Measurements from ENCODE around the gene DMPK.

Gene DMPK, protein sequence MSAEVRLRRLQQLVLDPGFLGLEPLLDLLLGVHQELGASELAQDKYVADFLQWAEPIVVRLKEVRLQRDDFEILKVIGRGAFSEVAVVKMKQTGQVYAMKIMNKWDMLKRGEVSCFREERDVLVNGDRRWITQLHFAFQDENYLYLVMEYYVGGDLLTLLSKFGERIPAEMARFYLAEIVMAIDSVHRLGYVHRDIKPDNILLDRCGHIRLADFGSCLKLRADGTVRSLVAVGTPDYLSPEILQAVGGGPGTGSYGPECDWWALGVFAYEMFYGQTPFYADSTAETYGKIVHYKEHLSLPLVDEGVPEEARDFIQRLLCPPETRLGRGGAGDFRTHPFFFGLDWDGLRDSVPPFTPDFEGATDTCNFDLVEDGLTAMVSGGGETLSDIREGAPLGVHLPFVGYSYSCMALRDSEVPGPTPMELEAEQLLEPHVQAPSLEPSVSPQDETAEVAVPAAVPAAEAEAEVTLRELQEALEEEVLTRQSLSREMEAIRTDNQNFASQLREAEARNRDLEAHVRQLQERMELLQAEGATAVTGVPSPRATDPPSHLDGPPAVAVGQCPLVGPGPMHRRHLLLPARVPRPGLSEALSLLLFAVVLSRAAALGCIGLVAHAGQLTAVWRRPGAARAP

DNA sequence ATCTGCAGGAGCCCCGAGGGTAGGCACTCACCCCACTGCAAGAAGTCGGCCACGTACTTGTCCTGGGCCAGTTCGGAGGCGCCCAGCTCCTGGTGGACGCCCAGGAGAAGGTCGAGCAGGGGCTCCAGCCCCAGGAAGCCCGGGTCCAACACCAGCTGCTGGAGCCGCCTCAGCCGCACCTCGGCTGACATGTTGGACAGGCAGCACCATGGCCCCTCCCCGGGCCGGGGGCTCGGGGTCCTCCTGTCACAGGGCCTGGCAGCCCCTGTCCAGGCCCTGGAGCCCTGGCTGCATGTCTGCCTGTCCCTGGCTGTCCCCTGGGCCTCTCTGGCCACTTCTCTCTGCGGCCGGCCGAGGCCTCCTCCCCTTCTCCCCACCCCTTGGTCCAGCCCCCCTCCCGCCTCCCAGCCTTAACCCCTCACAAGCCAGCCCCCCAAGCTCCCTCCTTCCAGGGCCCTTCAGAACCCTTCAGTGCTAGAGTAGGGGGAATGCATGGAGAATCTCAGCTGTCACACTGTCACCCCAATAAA is at the start of gene DMPK:
Gene DMPK (minus strand): TSS at position 329 of the 530 bp plus-strand sequence. CDS start 138 bp downstream, at position 191.
- DNase-seq = no peak

- DNase-seq = no peak
These were observed 46.7 kb upstream of the DMPK start for GRCh38 chr19:45828945-45829344.

DNA sequence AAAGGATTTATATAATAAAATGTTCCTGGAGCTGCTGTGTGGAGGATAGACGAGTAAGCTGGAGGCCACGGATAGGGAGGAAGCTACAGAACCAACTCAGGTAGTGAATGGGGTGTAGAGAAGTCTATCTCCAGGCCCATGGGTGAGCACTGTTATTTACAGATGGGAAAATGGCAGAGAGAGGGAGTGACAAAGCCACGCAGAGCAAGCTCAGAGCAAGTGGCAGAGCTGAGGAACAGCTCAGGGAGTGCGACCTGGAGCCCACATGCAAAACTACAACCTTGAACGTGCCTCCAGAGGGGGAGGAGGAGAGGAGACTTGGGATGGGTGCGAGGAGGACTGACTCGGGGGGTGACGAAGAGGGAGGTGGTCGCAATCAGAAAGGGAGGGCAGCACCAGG is 46.2 kb upstream of the DMPK start:
- no peak for DNase-seq

DNA sequence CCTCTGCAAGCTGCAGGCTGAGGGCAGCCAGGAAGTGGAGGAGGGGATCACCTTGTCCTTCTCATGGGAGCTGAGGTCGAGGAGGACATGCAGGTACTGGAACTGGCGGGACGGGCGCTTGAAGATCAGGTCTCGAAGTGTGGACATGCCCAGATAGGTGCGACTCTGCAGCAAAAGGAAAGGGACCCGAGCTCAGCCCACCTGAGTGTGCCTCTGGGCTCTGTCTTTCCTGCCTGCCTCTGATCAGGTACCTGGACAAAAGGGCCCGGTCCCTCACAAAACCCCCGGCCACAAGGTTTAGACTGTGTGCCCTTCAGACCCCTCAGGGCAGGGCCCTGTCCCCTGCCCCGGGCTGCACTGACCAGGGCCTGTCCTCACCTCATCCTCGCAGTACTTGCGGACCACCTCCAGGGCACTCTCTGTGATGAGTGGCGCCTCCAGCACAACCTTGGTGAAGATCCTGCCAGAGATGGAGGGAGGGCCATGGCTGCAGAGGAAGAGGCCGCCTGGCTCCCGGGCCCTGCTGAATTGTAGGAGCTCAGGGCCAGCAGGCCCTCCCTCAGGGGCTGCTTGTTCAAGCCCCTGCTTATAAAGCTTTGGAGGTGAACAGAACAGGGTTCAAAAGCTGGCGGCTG is 45.3 kb upstream of the DMPK start:
- no peak for DNase-seq

GRCh38 chr19:45826934-45827333 is 44.6 kb upstream of the DMPK start:
- no peak for DNase-seq

DNA sequence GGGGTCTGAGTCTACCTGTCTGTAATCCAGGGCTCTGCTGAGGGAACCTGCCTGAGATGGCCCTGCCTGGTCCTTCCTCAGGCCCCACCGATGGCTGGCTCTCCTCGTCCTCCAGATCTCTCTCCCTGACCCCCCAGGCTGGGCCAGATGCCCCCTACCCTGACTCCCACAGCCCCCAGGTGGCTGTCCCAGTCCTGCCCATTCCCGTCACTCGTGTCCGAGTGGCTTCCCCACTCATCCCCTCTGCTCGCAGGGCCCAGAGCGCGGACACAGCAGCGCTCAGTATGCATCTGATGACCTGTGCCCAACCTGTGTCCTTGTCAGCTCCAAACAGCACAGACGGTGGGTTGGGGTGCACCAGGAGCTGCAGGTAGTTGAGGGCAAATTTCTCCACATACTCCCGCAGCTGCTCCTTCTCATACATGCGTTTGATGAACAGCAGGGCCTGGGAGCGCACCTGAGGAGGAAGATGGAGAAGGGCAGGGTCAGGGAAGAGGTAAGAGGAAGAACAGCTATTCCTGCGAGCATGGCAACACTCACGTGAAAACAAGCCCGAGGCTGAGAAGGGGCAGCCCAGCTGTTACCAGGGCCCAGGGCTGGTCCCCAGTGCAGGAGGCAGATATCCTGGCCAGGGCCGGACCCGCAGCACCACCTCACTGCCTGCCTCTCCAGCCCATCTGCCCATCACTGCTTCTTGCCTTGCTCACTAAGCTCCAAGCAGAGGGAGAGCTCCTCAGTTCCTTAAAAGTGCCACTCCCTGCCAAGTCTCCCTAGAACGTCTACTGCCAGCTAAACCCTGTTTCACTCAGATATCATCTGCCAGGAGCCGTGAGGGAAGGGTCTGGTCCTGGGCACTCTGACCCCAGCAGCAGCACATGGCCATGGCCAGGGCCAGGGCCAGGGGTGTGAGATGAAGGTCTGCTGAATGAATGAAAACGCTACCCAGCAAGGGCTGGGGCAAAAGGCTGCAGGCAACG is 43.9 kb upstream of the DMPK start:
- no peak for DNase-seq

DNA sequence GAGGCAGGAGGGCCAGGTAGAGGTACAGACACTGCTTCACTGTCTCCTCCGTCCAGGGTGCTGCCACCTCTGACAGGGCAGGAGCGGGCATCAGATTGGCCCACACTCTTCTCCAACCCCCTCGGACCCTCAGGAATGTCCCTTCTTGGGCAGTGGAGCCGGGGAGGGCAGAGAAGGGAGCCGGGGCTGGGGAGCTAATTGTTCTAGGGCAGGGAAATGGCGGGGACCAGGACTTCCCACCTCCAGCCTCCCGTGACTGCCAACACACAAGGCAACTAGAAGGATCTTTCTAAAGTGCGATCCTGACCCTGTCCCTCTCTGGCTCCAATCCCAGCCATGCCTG is 42.9 kb upstream of the DMPK start:
- DNase-seq = no peak

DNA sequence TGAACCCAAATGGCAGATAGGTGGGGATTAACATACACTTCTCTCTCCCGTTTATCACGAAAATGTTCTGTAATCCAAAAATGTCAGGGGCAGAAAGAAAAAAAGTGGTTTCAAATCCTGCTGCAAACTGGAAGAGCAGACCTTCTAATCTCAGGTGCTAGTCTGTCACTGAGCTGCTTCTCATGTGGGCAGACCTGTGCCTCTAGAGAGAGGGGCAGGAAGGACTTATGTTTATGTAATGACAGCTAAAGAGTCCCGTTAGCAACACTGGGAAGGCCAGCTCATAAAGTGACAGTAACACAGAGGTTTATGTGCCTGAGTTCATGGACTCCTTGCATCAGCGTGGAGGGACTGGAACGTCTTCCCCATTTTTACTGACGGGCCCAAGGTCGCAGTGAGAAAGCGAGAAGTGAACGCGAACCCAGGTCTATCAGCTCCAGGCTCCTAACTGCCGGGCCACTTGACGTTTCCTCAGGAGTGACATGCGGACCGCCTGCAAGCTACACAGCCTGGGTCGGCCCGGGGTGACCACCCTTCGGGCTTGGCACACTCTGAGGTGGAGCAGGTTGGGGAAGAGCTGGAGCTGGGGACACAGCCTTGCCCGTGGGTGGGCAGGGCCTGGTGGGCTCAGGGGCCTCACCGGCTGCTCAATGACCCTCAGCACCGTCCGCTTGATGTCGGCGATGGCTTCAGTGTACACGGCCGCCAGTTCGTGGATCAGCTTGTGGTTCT is 42.4 kb upstream of the DMPK start:
- no peak for DNase-seq

- DNase-seq = no peak
These were observed 41.8 kb upstream of the DMPK start for GRCh38 chr19:45824041-45824471.

DNA sequence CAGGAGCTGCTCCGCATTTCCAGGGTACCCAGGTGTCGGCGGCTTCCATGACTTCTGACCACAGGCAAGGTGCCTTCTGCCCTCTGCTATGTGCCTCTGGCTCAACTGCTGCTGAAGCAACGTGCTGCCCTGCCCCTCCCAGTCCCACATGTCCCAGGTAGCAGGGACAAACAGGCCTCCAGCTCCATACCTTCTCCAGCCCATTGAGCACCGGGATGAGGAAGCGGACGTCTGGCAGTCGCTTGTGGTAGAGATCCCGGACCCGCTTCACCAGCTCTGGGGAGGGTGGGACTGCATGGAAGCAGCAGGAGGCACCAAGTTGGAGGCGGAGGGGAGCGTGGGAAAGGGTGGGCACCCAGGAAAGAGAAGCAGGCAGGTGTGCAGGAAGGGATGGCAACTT is 40.9 kb upstream of the DMPK start:
- DNase-seq = no peak

DNA sequence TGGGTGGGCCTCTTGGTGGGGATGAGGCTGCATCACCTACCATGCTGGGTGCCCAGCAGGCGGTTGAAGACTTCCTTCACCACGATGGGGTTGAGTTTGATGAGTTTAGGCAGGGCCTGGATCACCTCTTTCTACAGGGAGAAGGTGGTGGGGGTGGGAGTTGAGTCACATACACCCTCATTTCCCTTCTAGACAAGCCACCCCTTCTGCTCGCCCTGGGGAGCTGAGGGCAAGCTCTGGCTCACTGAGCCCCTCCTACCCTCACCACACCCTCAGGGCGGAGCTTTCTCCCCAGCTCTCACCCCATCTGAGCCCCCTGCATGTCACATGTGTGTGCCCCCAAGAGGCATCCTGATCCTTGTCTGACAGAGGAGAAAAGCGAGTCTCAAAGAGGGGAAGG is 40.4 kb upstream of the DMPK start:
- no peak for DNase-seq

- no peak for DNase-seq
These were observed 39.3 kb upstream of the DMPK start for GRCh38 chr19:45821570-45821969.

DNA sequence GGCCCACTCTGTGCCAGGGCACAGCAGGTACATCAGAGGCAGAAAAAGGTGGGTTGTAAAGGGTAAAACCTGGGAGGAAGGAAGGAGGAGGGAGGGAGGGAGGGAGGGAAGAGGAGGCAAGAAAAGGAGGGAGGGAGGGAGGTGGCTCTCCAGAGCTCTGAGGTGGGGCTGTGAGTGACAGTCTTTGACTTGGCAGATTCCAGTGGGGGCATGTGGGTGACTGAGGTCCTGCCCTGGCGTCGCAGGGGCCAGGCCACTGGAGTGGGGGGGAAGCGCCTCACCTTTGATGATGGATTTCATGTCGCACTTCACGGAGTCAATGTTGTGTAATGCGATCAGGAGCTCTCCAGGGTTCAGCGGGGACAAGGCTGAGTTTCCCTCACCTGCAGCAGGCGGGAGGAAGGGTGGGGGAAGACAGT is 38.8 kb upstream of the DMPK start:
- DNase-seq = no peak

DNA sequence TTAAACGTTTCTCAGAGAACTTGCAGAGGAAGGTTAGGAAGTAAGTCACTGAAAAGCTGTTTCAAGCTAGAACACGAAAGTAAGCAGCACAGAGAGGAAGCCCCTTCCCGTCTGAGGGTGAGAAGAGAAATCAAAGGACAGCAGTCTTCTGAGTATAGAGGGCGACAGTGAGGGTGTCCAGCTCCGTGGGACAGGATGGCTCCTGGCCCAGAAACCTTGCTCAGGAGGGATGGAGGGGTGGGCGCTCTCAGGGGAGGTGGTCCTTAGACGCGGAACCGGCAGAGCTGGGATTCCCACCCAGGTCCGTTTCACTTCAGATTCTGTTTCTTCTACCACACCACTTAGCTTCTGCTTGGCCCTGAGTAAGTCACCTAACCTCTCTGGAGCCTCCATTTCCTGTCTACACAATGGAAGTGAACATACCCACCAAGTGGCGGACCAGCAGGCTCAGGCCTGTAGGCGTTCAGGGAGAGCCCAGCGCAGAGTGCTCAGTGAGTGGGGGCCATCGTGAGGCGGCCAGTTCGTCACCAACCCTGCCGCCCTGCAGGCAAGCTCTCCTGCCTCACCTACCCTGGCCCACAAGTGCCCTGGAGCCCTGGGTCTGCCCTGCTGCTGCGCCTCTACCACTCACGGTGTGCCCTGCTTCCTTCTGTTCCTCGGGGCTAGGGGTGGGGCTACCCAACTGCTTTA is 38.3 kb upstream of the DMPK start:
- no peak for DNase-seq

- no peak for DNase-seq
These were observed 37.5 kb upstream of the DMPK start for GRCh38 chr19:45819769-45820168.

DNA sequence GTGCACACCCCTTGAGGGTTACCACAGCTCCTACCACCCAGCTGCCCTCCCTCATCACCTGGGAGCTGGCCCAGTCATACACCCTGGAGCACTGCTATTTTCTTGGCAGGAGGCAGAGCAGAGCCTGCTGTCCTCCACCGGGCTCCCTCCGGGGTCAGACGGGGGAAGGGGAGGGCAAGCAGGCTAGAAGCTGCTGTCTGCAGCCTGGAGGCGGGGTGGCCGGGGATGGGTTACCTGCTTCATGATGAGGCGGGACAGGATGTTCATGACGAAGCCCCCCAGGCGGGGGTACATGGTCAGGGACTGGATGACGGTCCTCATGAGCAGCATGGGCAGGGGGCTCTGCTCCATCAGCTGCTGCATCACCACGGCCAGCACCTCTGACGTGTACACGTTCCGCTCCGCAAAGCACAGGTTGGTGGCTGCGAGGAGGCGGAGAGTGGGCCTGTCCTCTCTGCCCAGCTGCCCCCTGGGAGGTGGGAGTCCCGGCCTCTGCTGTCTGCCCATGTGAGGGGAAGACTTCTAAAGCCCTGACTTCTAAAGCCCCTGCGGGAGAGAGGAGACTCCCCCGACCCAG is 35.5 kb upstream of the DMPK start:
- DNase-seq = no peak

GRCh38 chr19:45817010-45817724 is 34.9 kb upstream of the DMPK start:
- DNase-seq = peak; percentile 98

GRCh38 chr19:45816236-45817009 is 34.1 kb upstream of the DMPK start:
- no peak for DNase-seq

- no peak for DNase-seq
These were observed 33.4 kb upstream of the DMPK start for GRCh38 chr19:45815481-45816216.

Measured in activated CD8-positive, alpha-beta memory T cell treated with anti-CD3 and anti-CD28 coated beads, Interleukin-2, amount 50 U/mL, for 4 hours (primary cell).